Islet of Langerhans (tissue), 1 donor: Measurements from ENCODE around the gene CPNE1.
"Not testable (repeated sequence)": the region's sequence is repeated elsewhere in the genome, so short reads cannot be mapped to it uniquely, and the experiment has no call there.

ENCODE experiments used
- FAIRE-seq: peaks from one replicate; lab custom pipeline; 2011; peaks lifted over from hg19 to GRCh38; lab: Jason Lieb, UNC

Gene CPNE1

DNA sequence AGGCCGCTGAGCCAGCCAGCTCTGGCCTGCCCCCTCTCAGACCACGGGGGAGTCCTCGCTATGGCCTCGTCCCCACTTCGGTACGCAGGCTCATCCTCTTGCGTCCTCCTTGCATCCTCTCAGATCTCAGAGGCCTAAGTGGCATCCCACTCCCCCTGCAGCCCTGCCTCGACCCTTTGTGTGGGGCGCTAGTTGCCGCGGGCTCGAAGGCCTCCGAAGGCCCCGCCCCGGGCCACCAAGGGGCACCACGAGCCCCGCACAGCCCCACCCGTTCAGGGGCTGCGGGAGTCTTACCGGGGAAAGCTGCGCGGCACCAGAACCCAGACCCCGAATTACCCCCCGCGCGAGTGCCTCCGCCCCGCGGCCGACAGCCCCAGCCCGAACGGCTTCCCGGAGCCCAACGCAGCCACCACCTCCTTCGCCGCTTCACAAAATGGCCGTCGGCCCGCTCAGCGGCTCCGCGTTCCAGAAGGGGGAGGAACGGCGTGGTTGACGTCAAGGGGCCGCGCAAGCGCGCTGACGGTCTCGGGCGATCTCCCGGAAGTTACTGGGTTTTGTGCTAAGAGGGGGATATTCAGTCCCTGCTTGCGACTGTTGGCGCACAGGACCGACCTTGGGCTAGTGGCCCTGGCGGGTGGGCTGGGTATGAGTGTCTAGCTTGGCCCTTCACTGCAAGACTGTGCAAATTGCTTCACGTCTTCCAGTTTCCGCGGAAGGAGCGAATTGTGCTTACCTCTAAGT, at the start of gene CPNE1, which contains the start of gene RBM12:
Gene CPNE1, minus strand, starts transcription at position 435 of the 741 bp plus-strand sequence. CDS start 31,977 bp downstream, outside the sequence.
Gene RBM12, minus strand, starts transcription at position 435 of the 741 bp plus-strand sequence. CDS start 9,578 bp downstream, outside the sequence.
- no peak for FAIRE-seq

DNA sequence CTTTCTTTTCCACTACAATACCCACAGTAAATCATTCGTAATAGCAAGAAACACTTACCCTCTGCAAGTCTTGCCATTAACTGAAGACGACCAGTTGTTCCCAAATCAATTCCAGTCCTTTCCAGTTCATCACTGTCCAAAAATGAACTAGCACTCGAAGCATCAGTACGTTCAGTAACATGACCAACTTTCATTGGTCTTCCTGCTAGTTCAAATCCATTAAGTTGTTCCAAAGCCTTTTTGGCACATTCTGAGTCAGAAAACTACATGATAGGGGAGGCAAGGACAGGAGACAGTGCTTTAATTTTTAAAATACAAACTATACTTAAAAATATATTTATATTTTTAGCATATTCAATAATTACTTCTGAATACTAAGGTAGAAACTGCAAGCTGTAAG, 49.4 kb upstream of the CPNE1 start:
- FAIRE-seq = no peak

DNA sequence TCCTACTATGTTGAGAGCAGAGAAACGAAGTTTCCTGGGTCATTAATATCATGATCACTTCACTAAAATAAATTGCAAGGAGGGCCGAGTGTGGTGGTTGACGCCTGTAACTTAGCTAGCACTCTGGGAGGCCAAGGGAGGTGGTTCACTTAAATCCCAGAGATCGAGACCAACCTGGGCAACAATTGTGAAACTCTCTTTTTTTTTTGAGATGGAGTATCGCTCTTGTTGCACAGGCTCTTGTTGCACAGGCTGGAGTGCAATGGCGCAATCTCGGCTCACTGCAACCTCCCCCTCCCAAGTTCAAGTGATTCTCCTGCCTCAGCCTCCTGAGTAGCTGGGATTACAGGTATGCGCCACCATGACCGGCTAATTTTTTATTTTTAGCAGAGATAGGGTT, 48.4 kb upstream of the CPNE1 start:
- FAIRE-seq = not testable (repeated sequence)

DNA sequence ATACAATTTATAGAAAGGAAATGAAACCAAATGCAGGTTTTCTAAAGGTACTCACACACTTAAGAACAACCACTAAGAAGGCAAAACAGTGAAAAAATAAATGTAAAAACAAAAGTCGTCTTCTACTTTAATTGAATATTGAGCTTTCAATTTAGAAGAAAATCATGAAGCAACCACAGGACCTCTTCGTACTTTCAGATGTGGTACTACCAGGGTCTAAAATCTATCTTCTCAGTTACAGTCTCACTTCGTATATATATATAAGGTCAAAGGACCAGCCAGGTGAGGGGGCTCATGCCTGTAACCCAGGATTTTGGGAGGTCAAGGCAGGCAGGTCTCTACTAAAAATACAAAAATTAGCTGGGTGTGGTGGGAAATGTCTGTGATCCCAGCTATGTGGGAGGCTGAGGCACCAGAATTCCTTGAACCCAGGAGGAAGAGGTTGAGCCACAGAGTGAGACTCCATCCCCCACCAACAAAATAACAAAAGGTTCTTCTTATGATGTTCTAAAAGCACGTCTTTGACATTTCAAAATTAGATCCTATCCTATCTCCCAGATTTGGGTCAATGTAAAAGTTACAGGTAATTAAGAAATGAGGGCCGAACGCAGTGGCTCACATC, 47.0 kb upstream of the CPNE1 start:
- FAIRE-seq = no peak

DNA sequence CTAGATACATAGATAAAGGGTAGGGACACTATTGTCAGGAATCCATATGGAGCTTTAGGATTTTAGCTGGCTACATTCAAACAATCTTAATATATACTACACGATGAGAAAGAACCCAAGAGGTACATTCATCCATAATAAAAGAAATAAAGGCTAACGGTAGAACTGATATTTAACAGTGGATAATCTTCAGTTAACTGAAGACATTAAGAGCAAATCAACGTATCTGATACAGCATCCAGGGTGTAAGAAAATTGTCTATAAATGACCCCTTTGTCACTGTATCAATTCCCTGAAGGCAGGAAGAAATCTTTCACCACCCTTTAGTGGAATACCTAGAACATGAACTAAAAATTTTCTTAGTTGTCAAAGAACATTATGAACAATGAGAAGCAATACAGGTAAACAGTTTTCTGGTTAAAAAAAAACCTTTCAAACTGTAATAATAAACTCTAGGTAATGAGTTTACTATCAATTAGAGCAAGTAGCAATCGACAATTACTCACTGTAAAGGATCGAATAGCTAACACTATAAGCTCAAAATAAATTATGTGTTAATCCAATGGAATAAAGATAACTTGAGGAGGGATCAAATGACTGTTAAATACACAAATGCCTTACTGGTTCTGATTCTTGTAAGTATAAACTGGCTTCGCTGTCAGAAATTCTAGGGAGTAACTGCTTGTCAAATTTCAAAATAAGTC, 46.3 kb upstream of the CPNE1 start:
- FAIRE-seq = no peak

DNA sequence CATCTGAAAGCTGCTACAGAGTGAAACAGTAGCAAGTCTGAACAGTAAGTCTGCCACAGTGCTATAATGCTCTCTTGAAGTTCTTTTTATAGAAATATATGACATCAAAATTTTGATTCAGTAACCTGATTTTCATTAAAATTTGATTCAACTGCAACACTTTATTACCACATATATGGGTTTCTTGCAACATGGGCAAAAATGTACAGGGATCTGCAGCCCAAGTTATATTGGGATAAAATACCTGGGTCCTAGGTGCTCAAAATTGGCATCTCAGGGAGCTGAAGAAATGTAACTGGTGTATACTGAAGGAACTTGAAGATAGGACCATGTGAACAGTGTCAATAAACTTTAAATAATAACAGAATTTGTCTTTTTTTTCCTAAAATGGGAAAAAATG, 45.3 kb upstream of the CPNE1 start:
- FAIRE-seq = no peak

DNA sequence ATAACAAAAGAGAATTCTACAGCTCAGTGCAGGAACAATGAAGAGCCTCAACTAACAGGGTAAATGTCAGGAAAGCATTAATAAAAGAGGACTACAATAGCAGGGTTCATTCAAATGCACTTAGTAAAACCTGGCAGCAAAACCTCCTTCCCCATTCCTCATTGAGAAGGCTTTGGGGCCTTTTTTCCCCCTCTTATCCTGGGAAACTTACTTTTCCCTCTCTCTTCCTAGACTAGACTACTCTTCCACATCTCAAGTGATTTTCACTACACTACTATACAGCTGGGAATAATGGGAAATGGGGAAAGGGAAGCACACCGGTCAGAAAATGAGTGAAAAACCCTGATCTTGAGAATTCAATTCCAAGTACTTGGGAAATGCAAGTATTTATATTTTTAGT, 44.6 kb upstream of the CPNE1 start:
- no peak for FAIRE-seq

DNA sequence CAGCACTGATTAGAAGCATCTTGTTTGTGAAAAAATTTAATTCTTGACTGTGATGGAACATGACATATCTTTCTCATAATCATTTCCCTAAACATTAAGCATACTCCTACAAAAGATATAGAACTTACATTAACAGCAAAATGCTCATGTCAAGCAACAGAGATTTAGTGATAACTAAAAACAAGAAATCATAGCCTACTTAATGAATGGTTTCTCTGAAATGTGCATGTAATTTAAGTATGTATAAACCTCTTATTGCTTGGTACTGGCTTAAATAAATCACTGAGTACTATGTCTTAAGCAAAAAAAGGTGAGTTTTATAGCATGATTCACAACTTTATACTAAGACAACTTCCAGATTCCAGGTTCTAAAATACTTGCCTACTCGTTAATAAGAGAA, 43.8 kb upstream of the CPNE1 start:
- peak; percentile 69 for FAIRE-seq

DNA sequence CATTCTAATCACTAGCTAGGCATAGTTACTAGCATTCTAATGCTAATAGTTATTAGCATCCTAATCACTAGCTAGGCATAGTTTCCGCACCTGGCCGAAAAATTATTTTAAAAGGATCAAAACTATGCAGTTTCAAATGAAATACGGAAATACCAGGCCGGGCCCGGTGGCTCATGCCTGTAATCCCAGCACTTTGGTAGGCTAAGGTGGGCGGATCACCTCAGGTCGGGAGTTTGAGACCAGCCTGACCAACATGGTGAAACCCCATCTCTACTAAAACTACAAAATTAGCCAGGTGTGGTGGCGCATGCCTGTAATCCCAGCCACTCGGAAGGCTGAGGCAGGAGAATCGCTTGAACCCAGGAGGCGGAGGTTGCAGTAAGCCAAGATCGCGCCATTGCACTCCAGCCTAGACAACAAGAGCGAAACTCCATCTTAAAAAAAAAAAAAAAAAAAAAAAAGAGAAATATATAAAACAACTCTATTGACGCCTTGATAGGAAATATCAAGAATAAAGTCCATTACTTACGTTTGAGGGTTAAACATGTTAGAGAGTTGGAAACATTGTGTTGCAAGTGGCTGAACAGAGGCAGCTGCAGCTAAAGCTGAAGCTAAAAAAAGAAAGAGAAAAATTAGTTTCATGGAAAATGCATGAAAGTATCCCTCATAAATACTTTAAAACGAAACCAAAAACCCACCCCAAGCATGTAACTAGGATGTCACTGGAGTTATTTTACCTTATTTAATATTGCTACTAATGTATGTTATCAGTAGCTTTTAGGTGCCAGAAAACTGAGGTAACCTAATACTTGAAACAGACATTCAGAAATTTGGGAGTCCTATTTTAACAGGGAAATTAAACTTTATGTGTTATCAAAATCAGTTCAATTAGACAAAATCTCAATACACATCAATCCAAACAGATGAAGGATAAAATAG, 42.2 kb upstream of the CPNE1 start:
- FAIRE-seq = peak; percentile 38

DNA sequence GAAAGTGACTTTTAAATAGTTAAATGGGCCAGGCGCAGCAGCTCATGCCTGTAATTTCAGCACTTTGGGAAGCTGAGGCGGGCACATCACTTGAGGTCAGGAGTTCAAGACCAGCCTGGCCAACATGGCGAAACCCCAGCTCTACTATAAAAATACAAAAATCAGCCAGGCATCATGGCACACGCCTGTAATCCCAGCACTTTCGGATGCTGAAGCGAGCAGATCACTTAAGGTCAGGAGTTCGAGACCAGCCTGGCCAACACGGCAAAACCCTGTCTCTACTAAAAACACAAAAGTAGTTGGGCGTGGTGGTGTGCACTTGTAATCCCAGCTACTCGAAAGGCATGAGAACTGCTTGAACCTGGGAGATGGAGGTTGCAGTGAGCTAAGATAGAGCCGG, 41.2 kb upstream of the CPNE1 start:
- not testable (repeated sequence) for FAIRE-seq

DNA sequence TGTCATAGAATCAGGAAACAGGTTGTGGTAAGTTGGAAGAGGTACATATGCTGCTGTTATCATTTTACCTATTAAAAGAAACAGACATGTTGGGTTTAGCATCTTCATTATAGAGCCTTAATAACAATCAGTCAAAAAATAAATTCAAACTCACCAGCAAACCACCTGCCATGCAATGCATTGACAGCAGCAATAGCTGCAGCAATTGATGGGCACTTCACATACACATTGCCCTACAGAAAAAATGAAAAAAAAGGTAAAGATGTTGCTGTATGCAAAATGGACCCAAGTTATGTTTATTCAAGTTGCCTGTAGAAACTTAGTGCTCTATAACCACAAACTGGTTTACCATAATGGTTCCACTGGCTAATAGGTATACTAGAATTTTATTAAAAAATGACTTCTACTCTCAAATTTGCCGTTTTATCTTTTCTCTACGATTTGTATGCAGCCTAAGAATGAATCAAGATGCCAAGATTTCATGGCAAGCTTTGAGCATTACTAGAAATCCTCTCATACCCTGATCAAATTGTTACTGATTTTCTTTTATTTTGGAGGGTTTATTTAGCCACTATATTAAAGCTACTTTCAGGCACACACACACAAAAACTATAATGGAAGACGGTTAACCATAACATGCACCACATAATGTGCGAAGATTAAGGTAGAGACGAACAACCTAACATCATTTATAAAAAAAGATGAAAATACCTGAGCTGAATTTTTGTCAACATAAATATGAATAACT, 40.0 kb upstream of the CPNE1 start:
- FAIRE-seq = no peak

DNA sequence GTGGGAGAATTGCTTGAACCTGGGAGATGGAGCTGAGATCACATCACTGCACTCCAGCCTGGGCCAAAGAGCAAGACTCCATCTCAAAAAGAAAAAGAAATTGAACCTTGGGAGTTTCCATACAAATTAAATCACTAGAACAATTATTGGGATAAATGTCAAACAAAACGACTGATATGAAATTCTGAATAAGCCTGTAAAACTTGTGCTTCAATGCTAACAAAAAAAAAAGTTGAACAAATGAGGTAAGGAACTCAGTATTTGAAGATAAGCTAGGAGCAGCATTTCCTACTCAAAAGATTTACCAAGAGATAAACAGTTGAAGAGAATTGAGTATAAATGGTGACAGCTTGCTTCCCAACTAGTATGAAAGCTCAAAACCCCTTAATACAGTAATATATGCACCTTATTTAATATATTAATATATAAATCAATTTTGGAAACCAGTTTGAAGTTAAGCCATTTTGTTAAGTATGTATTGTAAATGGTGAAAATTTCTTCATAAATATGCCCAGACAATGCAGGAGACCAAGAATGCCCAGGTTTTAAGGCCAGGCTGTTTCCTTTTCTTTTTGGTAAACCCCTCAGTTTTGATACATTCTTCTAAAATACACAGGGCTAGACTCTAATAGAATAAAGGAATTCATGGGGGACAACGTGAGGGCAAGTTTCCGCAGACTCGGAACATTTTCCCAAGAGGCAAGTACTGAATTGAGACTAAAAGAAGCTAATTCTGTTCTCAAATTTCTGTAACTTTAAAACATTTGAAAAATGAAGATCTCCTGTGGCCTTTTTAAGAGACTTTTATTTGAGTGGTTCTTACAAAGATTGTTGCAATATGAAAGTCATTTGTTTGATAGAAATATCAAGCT, 38.4 kb upstream of the CPNE1 start:
- FAIRE-seq = no peak

DNA sequence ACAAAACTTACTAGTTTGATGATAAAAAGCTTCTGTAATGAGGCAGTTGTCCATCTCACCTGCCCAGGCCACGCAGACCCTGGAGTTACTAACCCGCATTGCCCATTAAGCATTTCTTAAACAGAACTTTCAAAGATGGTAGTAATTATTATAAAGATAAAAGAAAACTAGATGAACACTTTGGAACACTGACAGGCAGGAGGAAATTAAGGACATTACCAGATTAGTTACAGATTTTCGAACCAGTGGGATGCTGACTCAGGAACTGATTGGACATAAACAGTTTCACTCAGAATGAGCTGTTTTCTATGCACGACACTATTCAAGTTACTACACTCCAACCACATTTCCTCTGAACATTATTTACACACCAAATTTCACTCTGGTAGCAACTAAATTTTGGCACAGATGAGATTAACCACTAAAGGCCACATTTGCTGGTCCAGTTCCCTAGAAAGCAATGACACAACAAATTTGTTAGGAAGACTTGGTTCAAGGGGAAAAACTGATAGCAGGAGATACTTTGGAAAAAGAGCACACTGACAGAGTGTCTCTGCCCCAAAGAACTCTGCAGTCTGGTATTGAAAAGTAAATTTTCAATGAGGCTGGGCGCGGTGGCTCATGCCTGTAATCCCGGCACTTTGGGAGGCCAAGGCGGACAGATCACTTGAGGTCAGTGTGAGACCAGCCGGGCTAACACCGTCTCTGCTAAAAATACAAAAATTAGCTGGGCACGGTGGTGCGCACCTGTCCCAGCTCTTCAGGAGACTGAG, 37.5 kb upstream of the CPNE1 start:
- FAIRE-seq = no peak

DNA sequence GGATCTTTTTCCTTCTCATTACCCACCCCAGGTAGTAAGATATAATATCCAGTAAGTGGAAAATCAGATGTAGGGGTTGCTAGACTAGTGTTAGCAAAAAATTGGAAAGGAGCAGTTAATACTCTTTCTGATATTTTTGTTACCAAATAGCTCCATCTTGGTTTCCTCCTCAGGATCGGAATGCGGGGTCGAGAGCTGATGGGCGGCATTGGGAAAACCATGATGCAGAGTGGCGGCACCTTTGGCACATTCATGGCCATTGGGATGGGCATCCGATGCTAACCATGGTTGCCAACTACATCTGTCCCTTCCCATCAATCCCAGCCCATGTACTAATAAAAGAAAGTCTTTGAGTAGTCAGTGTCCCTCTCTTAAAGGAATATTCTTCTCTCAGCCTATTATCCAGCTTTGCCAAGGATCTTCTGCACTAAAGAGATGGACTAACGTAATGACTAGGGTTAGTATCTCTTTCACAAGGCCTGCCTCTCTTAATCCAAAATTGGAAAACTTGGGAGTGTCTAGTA, 36.0 kb upstream of the CPNE1 start:
- no peak for FAIRE-seq

DNA sequence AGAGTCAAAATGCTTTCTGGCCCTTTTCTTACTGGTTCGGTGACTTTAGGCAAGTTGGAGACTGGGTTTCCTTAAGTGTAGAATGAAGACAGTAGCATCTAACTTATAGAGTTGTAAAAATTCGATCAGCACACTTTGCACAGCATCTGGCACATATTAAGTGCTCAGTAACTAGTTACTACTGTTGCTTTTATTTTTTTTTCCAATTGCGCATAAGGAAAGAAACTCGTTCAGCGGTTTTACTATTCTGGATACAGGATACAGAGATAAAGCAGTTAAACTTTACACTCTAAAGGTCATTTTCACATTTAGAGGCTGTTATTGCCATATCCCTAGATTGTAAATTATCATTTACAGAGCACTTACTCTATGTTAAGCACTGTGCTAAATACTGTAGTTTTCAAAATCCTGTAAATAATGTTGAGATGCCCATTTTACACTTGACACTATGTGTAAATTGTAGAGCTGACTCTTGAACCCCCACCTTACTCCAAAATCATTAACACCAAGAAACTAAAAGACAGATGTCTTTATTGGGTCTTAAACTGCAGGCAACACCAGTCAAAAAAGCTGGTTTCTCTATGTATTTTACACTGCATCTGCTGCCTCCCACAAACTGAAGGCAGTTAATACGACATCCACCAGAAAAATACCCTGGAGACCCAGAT, 35.4 kb upstream of the CPNE1 start:
- no peak for FAIRE-seq

DNA sequence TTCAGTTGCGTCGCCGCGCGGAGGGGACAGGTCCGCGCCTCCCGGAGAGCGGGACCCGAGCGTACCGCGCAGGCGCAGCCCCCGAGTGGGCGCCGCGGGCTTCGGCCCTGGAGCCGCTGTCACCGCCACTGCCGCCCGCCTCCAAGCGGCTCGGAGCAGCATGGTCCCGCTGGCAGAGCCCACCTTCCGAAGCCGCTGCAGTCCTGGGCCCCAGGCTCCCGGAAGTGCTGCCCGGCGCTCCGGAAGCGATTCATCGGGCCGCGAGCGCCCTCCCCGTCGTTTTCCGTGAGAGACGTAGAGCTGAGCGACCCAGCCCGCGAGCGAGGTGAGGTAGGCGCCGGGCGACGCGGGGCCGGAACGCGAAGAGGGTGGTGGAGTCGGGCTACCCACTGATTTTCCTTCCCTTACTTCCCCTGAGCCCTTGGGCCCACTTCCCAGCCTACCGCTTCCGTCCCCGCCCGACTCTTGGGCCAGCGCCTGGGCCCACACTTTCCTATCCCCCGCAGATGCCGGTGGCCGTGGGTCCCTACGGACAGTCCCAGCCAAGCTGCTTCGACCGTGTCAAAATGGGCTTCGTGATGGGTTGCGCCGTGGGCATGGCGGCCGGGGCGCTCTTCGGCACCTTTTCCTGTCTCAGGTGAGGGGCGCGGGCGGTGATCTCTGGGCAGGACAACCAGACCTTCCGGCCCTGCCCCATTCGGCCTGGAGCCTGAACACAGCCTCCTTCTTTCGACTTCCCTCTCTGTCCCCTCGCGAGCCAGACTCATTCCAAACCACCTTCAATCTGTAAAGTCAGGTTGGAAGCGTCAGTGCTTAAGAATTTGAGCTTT, 34.6 kb upstream of the CPNE1 start, which contains the start of the genes NFS1 and ROMO1:
Gene NFS1, minus strand, starts transcription at position 226 of the 830 bp plus-strand sequence. Its CDS starts 64 bp downstream, at position 162.
Gene ROMO1, plus strand, starts transcription at position 279 of the 830 bp plus-strand sequence. Its CDS starts 228 bp downstream, at position 507.
- FAIRE-seq = no peak

DNA sequence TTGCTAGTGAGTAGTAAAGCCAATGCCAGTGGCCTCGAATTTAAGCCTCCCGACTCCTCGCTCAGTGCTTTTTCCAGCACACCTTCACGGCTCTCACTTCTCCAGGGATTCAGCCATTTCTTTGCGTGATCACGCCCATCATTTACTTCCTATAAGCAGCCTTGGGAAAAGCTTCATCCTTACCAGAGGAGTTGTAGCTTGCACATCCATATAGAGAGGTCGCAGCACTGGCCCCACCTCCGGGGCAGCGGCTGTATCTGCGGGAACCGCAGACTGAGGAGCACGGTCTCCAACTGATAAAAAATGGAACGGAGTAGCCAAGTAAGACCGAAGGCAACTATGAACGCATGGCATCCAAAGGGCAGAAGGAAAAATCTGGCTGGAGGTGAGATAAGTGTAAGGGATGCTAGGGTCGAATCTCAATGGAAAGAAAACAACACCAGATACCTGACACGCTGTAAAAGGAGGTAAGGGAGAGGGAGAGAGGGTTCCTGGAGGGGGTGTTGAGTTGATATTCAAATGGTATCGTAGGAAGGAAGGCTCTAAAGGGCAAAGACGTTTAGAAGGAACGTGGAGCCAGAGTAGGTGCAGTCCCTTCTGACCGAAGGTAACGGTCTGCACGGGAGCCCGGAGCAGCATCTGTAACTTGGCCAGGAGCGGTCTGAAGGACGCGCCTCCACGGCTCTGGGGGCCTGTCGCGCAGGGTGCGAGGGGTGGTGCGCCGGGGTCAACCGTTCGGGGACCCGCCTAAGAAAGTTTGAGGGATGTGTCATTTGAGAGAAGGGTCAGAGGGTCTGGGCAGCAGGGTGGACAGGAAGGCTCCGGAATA, 33.8 kb upstream of the CPNE1 start:
- FAIRE-seq = no peak
